22Rv1 (cell line): Measurements from ENCODE around the gene NRARP.
A peak's percentile ranks its signal among the peaks of the same experiment; 100 is the strongest.

Experiments used
- CTCF ChIP-seq: fragments of 450-650 bp; IDR thresholded peaks from 2 replicates; pipeline ENCODE4 v1.5.1; 2017; ENCODE audit warnings: mild to moderate bottlenecking
- ZFX ChIP-seq: fragments of 450-650 bp; IDR thresholded peaks from 2 replicates; pipeline ENCODE4 v1.6.1; 2017; ENCODE audit warnings: antibody characterized with exemption, borderline replicate concordance

DNA sequence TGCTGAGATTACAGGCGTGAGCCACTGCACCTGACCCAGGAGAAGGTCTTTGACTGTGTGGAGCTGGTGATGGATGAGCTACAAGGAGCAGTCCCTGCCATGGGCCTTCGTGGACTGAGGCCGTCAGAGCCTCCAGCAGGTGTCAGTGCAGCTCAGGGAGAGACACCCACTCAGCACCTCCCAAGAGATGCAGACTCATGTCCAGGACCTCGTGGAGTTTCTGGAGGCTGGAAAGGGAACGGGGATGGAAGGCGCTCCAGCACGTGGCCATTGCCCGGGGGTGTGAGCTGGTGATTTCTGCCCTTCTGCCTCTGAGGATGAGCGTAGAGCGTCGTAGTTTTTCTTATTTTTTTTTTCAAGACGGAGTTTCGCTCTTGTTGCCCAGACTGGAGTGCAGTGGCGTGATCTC lies 15.1 kb downstream of the NRARP start:
- TF ChIP-seq CTCF: peak; percentile 82
- TF ChIP-seq ZFX: no peak
